Skeletal muscle satellite cell (primary cell): ENCODE measurements around the gene RTP4. TPM values are rescaled to one million over a fixed set of nuclear protein-coding genes. Genes with fewer than 3 reads are reported as not detected.

ENCODE experiments used
- H3K27me3 ChIP-seq: 2 replicates; pipeline ENCODE4 v1.7.0; 2013; ENCODE audit warnings: low read length; ENCODE audit not compliant: control insufficient read depth, insufficient read depth
- H3K36me3 ChIP-seq: 2 replicates; pipeline ENCODE4 v1.7.0; 2013; ENCODE audit warnings: mild to moderate bottlenecking, control low read depth, low read length; ENCODE audit not compliant: insufficient read depth
- H3K4me1 ChIP-seq: 2 replicates; pipeline ENCODE4 v1.7.0; 2013; ENCODE audit warnings: low read length; ENCODE audit not compliant: control insufficient read depth, insufficient read depth
- H3K4me2 ChIP-seq: 2 replicates; pipeline ENCODE4 v1.7.0; 2013; ENCODE audit warnings: mild to moderate bottlenecking, low read length
- H3K4me3 ChIP-seq: 2 replicates; pipeline ENCODE4 v1.7.0; 2013; ENCODE audit warnings: low read length
- H3K9ac ChIP-seq: 2 replicates; pipeline ENCODE4 v1.7.0; 2013; ENCODE audit warnings: mild to moderate bottlenecking, low read depth, low read length, moderate library complexity
- H3K9me3 ChIP-seq: replicated peaks from 2 replicates; pipeline ENCODE4 v1.7.0; 2013; ENCODE audit warnings: mild to moderate bottlenecking, control low read depth, low read length
- total RNA-seq: library from RNA; depleted of rRNA; stranded (reverse); fragments of >200 nt; gene quantifications from 2 replicates; pipeline ENCODE4 v1.2.3, GENCODE V29; 2012; rRNA removed

Gene RTP4
- total RNA-seq = 0.51 and 0.66 TPM in 2 replicates

GRCh38 chr3:187368251-187369088 is at the start of gene RTP4:
Gene RTP4, plus strand, starts transcription at chr3:187368385. Its CDS starts 57 bp downstream, at chr3:187368442.
- no peaks in the 10 kb centered on the region for H3K27me3 ChIP-seq
- H3K4me2 ChIP-seq = peak within 1 kb of the TSS; percentile 86
- no peaks in the 10 kb centered on the region for H3K36me3 ChIP-seq
- H3K4me3 ChIP-seq = peak within 1 kb of the TSS; percentile 67
- H3K4me1 ChIP-seq = peaks cover 13% of the 10 kb centered on the region
- H3K9me3 ChIP-seq = no peaks in the 10 kb centered on the region
- H3K9ac ChIP-seq = peak within 1 kb of the TSS; percentile 81

GRCh38 chr3:187318819-187319616 is 49.2 kb upstream of the RTP4 start:
- Histone ChIP-seq H3K36me3 (no peaks in the 10 kb centered on the region), H3K27me3 (peaks cover 24% of the 10 kb centered on the region), H3K9ac (peak overlapping the region; percentile 71), H3K9me3 (no peaks in the 10 kb centered on the region), H3K4me1 (peaks cover 4% of the 10 kb centered on the region), H3K4me3 (peak overlapping the region; percentile 64), H3K4me2 (peak overlapping the region; percentile 93)

- peaks cover 4% of the 10 kb centered on the region for H3K4me1 ChIP-seq
- peak overlapping the region; percentile 64 for H3K4me3 ChIP-seq
- H3K36me3 ChIP-seq = no peaks in the 10 kb centered on the region
- peak overlapping the region; percentile 71 for H3K9ac ChIP-seq
- peaks cover 21% of the 10 kb centered on the region for H3K27me3 ChIP-seq
- H3K4me2 ChIP-seq = peak overlapping the region; percentile 93
- H3K9me3 ChIP-seq = no peaks in the 10 kb centered on the region
These were observed 48.4 kb upstream of the RTP4 start for GRCh38 chr3:187319699-187320302.

GRCh38 chr3:187321766-187322165 is 46.4 kb upstream of the RTP4 start:
- no peak overlapping the region for H3K9ac ChIP-seq
- H3K9me3 ChIP-seq = no peaks in the 10 kb centered on the region
- H3K36me3 ChIP-seq = no peaks in the 10 kb centered on the region
- peaks cover 4% of the 10 kb centered on the region for H3K4me1 ChIP-seq
- peaks cover 18% of the 10 kb centered on the region for H3K27me3 ChIP-seq
- H3K4me2 ChIP-seq = no peak overlapping the region
- H3K4me3 ChIP-seq = no peak overlapping the region

GRCh38 chr3:187322291-187322690 is 45.9 kb upstream of the RTP4 start:
- no peak overlapping the region for H3K9ac ChIP-seq
- H3K36me3 ChIP-seq = no peaks in the 10 kb centered on the region
- no peak overlapping the region for H3K4me3 ChIP-seq
- H3K4me2 ChIP-seq = no peak overlapping the region
- H3K27me3 ChIP-seq = peaks cover 13% of the 10 kb centered on the region
- H3K4me1 ChIP-seq = peaks cover 4% of the 10 kb centered on the region
- no peaks in the 10 kb centered on the region for H3K9me3 ChIP-seq

- no peak overlapping the region for H3K4me2 ChIP-seq
- H3K9me3 ChIP-seq = no peaks in the 10 kb centered on the region
- H3K9ac ChIP-seq = no peak overlapping the region
- peaks cover 15% of the 10 kb centered on the region for H3K27me3 ChIP-seq
- H3K36me3 ChIP-seq = no peaks in the 10 kb centered on the region
- no peak overlapping the region for H3K4me3 ChIP-seq
- peaks cover 4% of the 10 kb centered on the region for H3K4me1 ChIP-seq
These were observed 45.1 kb upstream of the RTP4 start for GRCh38 chr3:187323091-187323490.

GRCh38 chr3:187325632-187326031 is 42.6 kb upstream of the RTP4 start:
- Histone ChIP-seq H3K4me2 (no peak overlapping the region), H3K4me3 (no peak overlapping the region), H3K27me3 (peaks cover 11% of the 10 kb centered on the region), H3K4me1 (no peaks in the 10 kb centered on the region), H3K9me3 (no peaks in the 10 kb centered on the region), H3K36me3 (no peaks in the 10 kb centered on the region), H3K9ac (no peak overlapping the region)

- H3K9me3 ChIP-seq = no peaks in the 10 kb centered on the region
- H3K9ac ChIP-seq = no peak overlapping the region
- no peak overlapping the region for H3K4me2 ChIP-seq
- H3K27me3 ChIP-seq = peaks cover 17% of the 10 kb centered on the region
- no peaks in the 10 kb centered on the region for H3K36me3 ChIP-seq
- no peak overlapping the region for H3K4me3 ChIP-seq
- no peaks in the 10 kb centered on the region for H3K4me1 ChIP-seq
These were observed 40.3 kb upstream of the RTP4 start for GRCh38 chr3:187327845-187328244.

GRCh38 chr3:187328691-187329090 is 39.5 kb upstream of the RTP4 start:
- H3K9me3 ChIP-seq = no peaks in the 10 kb centered on the region
- H3K9ac ChIP-seq = no peak overlapping the region

GRCh38 chr3:187334904-187335303 is 33.3 kb upstream of the RTP4 start:
- Histone ChIP-seq H3K4me2 (no peak overlapping the region), H3K9me3 (no peaks in the 10 kb centered on the region), H3K9ac (no peak overlapping the region), H3K4me3 (no peak overlapping the region), H3K4me1 (no peaks in the 10 kb centered on the region), H3K27me3 (peaks cover 16% of the 10 kb centered on the region), H3K36me3 (no peaks in the 10 kb centered on the region)

More at GRCh38 chr3:187328691-187329090, 39.5 kb upstream of the RTP4 start:
- Histone ChIP-seq H3K4me1 (no peaks in the 10 kb centered on the region), H3K4me2 (no peak overlapping the region), H3K4me3 (no peak overlapping the region), H3K36me3 (no peaks in the 10 kb centered on the region), H3K27me3 (peaks cover 17% of the 10 kb centered on the region)

GRCh38 chr3:187336322-187336721 is 31.9 kb upstream of the RTP4 start:
- no peaks in the 10 kb centered on the region for H3K9me3 ChIP-seq
- no peaks in the 10 kb centered on the region for H3K36me3 ChIP-seq
- H3K4me1 ChIP-seq = no peaks in the 10 kb centered on the region
- H3K4me3 ChIP-seq = no peak overlapping the region
- H3K4me2 ChIP-seq = no peak overlapping the region
- no peak overlapping the region for H3K9ac ChIP-seq
- H3K27me3 ChIP-seq = peaks cover 15% of the 10 kb centered on the region
